DOHH2 (cell line): ENCODE results near the gene B3GALNT2.

Source experiments
- H3F3A ChIP-seq: fragments of 200-600 bp; sonication (generic), shearing (Covaris generic); 2 replicates; pipeline ENCODE4 v1.6.0; 2016; ENCODE audit warnings: antibody characterized with exemption, mild to moderate bottlenecking; ENCODE audit not compliant: control insufficient read depth, insufficient read depth
- H3K27ac ChIP-seq: fragments of 200-600 bp; sonication (generic); 2 replicates; pipeline ENCODE4 v1.5.1; 2014; ENCODE audit warnings: low read depth, mild to moderate bottlenecking, low read length, moderate library complexity
- H3K27me3 ChIP-seq: fragments of 200-600 bp; sonication (generic); 2 replicates; pipeline ENCODE4 v1.6.1; 2014; ENCODE audit warnings: mild to moderate bottlenecking, low read length, mixed read lengths; ENCODE audit not compliant: control insufficient read depth
- H3K36me3 ChIP-seq: fragments of 200-600 bp; sonication (generic); 2 replicates; pipeline ENCODE4 v1.6.1; 2014; ENCODE audit warnings: mild to moderate bottlenecking, low read length, moderate library complexity, mixed read lengths; ENCODE audit not compliant: control insufficient read depth
- H3K4me1 ChIP-seq: fragments of 200-600 bp; sonication (generic); 2 replicates; pipeline ENCODE4 v1.6.1; 2014; ENCODE audit warnings: mild to moderate bottlenecking, low read length, mixed read lengths; ENCODE audit not compliant: control insufficient read depth
- H3K4me2 ChIP-seq: fragments of 200-600 bp; sonication (generic); 2 replicates; pipeline ENCODE4 v1.6.0; 2014; ENCODE audit warnings: mild to moderate bottlenecking, low read length, moderate library complexity
- H3K4me3 ChIP-seq: fragments of 200-600 bp; sonication (generic); 2 replicates; pipeline ENCODE4 v1.5.1; 2014; ENCODE audit warnings: mild to moderate bottlenecking, low read length, mixed read lengths
- H3K79me2 ChIP-seq: fragments of 200-600 bp; sonication (generic); 2 replicates; pipeline ENCODE4 v1.6.1; 2014; ENCODE audit warnings: mild to moderate bottlenecking, low read length, mixed read lengths; ENCODE audit not compliant: control insufficient read depth
- H3K9me2 ChIP-seq: fragments of 200-600 bp; sonication (generic); replicated peaks from 2 replicates; pipeline ENCODE4 v1.6.1; 2014; ENCODE audit warnings: mild to moderate bottlenecking, low read length, mixed read lengths; ENCODE audit not compliant: control insufficient read depth
- H3K9me3 ChIP-seq: fragments of 200-600 bp; sonication (generic); 2 replicates; pipeline ENCODE4 v1.6.1; 2014; ENCODE audit warnings: antibody characterized with exemption, low read length, mixed read lengths; ENCODE audit not compliant: control insufficient read depth, insufficient read depth
- H4K20me1 ChIP-seq: fragments of 200-600 bp; sonication (generic); 2 replicates; pipeline ENCODE4 v1.6.0; 2014; ENCODE audit warnings: low read depth, mild to moderate bottlenecking, antibody characterized with exemption, low read length, moderate library complexity; ENCODE audit not compliant: control insufficient read depth, insufficient read depth
- CTCF ChIP-seq: fragments of 200-600 bp; sonication (generic); IDR thresholded peaks from one replicate; pipeline ENCODE4 v1.5.1; 2014; ENCODE audit warnings: antibody characterized with exemption, mild to moderate bottlenecking, low read depth, low read length; ENCODE audit not compliant: poor library complexity, severe bottlenecking
- EZH2phosphoT487 ChIP-seq: fragments of 200-600 bp; sonication (generic); IDR thresholded peaks from 2 replicates; pipeline ENCODE4 v1.6.1; 2017; ENCODE audit warnings: borderline replicate concordance, mild to moderate bottlenecking, antibody characterized with exemption, low read length, moderate library complexity, mixed read lengths

Gene B3GALNT2

GRCh38 chr1:235454021-235454420 lies 50.2 kb downstream of the B3GALNT2 start:
- TF ChIP-seq CTCF: no peak
- no peak for TF ChIP-seq EZH2phosphoT487
- no peak overlapping the region for H3K4me3 ChIP-seq
- H3K27me3 ChIP-seq: no peaks in the 10 kb centered on the region
- no peaks in the 10 kb centered on the region for H3K79me2 ChIP-seq
- H3K4me2 ChIP-seq: no peak overlapping the region
- H3F3A ChIP-seq: no peaks in the 10 kb centered on the region
- no peaks in the 10 kb centered on the region for H4K20me1 ChIP-seq
- peaks cover 29% of the 10 kb centered on the region for H3K36me3 ChIP-seq
- H3K9me2 ChIP-seq: no peaks in the 10 kb centered on the region
- no peaks in the 10 kb centered on the region for H3K9me3 ChIP-seq
- no peak overlapping the region for H3K27ac ChIP-seq
- H3K4me1 ChIP-seq: no peaks in the 10 kb centered on the region

GRCh38 chr1:235450886-235451483 lies 53.3 kb downstream of the B3GALNT2 start:
- no peaks in the 10 kb centered on the region for H3K9me3 ChIP-seq
- H3K4me3 ChIP-seq: no peak overlapping the region
- H3K9me2 ChIP-seq: no peaks in the 10 kb centered on the region
- peaks cover 45% of the 10 kb centered on the region for H3K36me3 ChIP-seq
- H3K79me2 ChIP-seq: no peaks in the 10 kb centered on the region
- H3F3A ChIP-seq: no peaks in the 10 kb centered on the region
- no peak overlapping the region for H3K4me2 ChIP-seq
- TF ChIP-seq EZH2phosphoT487 (no peak), CTCF (no peak)
- H3K27me3 ChIP-seq: no peaks in the 10 kb centered on the region
- no peaks in the 10 kb centered on the region for H3K4me1 ChIP-seq
- H4K20me1 ChIP-seq: no peaks in the 10 kb centered on the region
- H3K27ac ChIP-seq: no peak overlapping the region

GRCh38 chr1:235450433-235450832 lies 53.8 kb downstream of the B3GALNT2 start:
- no peak overlapping the region for H3K4me3 ChIP-seq
- H3K27me3 ChIP-seq: no peaks in the 10 kb centered on the region
- H3K79me2 ChIP-seq: no peaks in the 10 kb centered on the region
- H4K20me1 ChIP-seq: no peaks in the 10 kb centered on the region
- H3K9me2 ChIP-seq: no peaks in the 10 kb centered on the region
- no peaks in the 10 kb centered on the region for H3K4me1 ChIP-seq
- H3F3A ChIP-seq: no peaks in the 10 kb centered on the region
- TF ChIP-seq CTCF (no peak), EZH2phosphoT487 (no peak)
- no peak overlapping the region for H3K4me2 ChIP-seq
- no peaks in the 10 kb centered on the region for H3K9me3 ChIP-seq
- H3K36me3 ChIP-seq: peaks cover 45% of the 10 kb centered on the region
- no peak overlapping the region for H3K27ac ChIP-seq
